ENCODE measurements around the gene GALNTL6. TPM values are rescaled to one million over a fixed set of nuclear protein-coding genes. Genes with fewer than 3 reads are reported as not detected.

Gene GALNTL6
- total RNA-seq, 1 donor from 2014 or later: 0.61 TPM

- TF ChIP-seq EZH2 (IDR thresholded peaks at IDR 0.05; ENCODE audit: insufficient read depth, low read length): no peak
- TF ChIP-seq CTCF (IDR thresholded peaks at IDR 0.05; ENCODE audit: insufficient read depth, low read depth, low read length): no peak
- Histone ChIP-seq H3K4me3 (ENCODE audit: insufficient read depth, low read depth, low read length) (no peak overlapping the region), H3K36me3 (ENCODE audit: insufficient read depth, low read length) (no peaks in the 10 kb centered on the region), H3K9me3 (ENCODE audit: insufficient read depth, low read depth, low read length) (no peaks in the 10 kb centered on the region), H3K9ac (ENCODE audit: low read length) (no peak overlapping the region), H3K4me1 (ENCODE audit: insufficient read depth, low read length) (no peaks in the 10 kb centered on the region), H3K4me2 (ENCODE audit: low read length) (no peak overlapping the region), H2AFZ (ENCODE audit: low read depth, low read length) (no peak overlapping the region), H4K20me1 (ENCODE audit: insufficient read depth, low read length) (no peaks in the 10 kb centered on the region), H3K79me2 (ENCODE audit: insufficient read depth, low read length) (no peaks in the 10 kb centered on the region), H3K27me3 (ENCODE audit: insufficient read depth, low read length) (no peaks in the 10 kb centered on the region), H3K27ac (ENCODE audit: low read depth, low read length) (no peak overlapping the region)
- Mint-ChIP-seq H3K27me3 (ENCODE audit: low read depth, unreplicated experiment) (no peaks in the 10 kb centered on the region), H3K4me3 (ENCODE audit: unreplicated experiment) (no peak overlapping the region), H3K36me3 (ENCODE audit: low read depth, unreplicated experiment) (no peaks in the 10 kb centered on the region), H3K4me1 (ENCODE audit: low read depth, unreplicated experiment) (no peaks in the 10 kb centered on the region), H3K9me3 (ENCODE audit: unreplicated experiment) (no peaks in the 10 kb centered on the region), H3K27ac (ENCODE audit: unreplicated experiment) (no peak overlapping the region)
- FAIRE-seq: no peak
- DNase-seq (ENCODE audit: low read depth): no peak
Observed at GRCh38 chr4:172842779-172843178, 1029.6 kb downstream of the GALNTL6 start.

- no peak overlapping the region for H3K4me3 Mint-ChIP-seq (ENCODE audit: unreplicated experiment)
- H2AFZ ChIP-seq (ENCODE audit: low read depth, low read length): no peak overlapping the region
- no peak overlapping the region for H3K4me3 ChIP-seq (ENCODE audit: insufficient read depth, low read depth, low read length)
- no peaks in the 10 kb centered on the region for H3K36me3 ChIP-seq (ENCODE audit: insufficient read depth, low read length)
- no peaks in the 10 kb centered on the region for H3K9me3 ChIP-seq (ENCODE audit: insufficient read depth, low read depth, low read length)
- no peaks in the 10 kb centered on the region for H3K36me3 Mint-ChIP-seq (ENCODE audit: low read depth, unreplicated experiment)
- no peaks in the 10 kb centered on the region for H3K4me1 ChIP-seq (ENCODE audit: insufficient read depth, low read length)
- no peaks in the 10 kb centered on the region for H3K4me1 Mint-ChIP-seq (ENCODE audit: low read depth, unreplicated experiment)
- H3K27me3 Mint-ChIP-seq (ENCODE audit: low read depth, unreplicated experiment): no peaks in the 10 kb centered on the region
- H3K9ac ChIP-seq (ENCODE audit: low read length): no peak overlapping the region
- TF ChIP-seq CTCF (IDR thresholded peaks at IDR 0.05; ENCODE audit: insufficient read depth, low read depth, low read length): no peak
- no peak for TF ChIP-seq EZH2 (IDR thresholded peaks at IDR 0.05; ENCODE audit: insufficient read depth, low read length)
- H3K27ac ChIP-seq (ENCODE audit: low read depth, low read length): no peak overlapping the region
- H3K27ac Mint-ChIP-seq (ENCODE audit: unreplicated experiment): no peak overlapping the region
- DNase-seq (ENCODE audit: low read depth) (no peak), FAIRE-seq (no peak)
- no peak overlapping the region for H3K4me2 ChIP-seq (ENCODE audit: low read length)
- H3K9me3 Mint-ChIP-seq (ENCODE audit: unreplicated experiment): no peaks in the 10 kb centered on the region
- no peaks in the 10 kb centered on the region for H4K20me1 ChIP-seq (ENCODE audit: insufficient read depth, low read length)
- H3K27me3 ChIP-seq (ENCODE audit: insufficient read depth, low read length): no peaks in the 10 kb centered on the region
- H3K79me2 ChIP-seq (ENCODE audit: insufficient read depth, low read length): no peaks in the 10 kb centered on the region
Observed at GRCh38 chr4:172843192-172843591, 1030.0 kb downstream of the GALNTL6 start.

GRCh38 chr4:172844556-172844955 lies 1031.4 kb downstream of the GALNTL6 start:
- Mint-ChIP-seq H3K4me3 (ENCODE audit: unreplicated experiment) (no peak overlapping the region), H3K4me1 (ENCODE audit: low read depth, unreplicated experiment) (no peaks in the 10 kb centered on the region), H3K27me3 (ENCODE audit: low read depth, unreplicated experiment) (no peaks in the 10 kb centered on the region), H3K9me3 (ENCODE audit: unreplicated experiment) (no peaks in the 10 kb centered on the region), H3K36me3 (ENCODE audit: low read depth, unreplicated experiment) (no peaks in the 10 kb centered on the region), H3K27ac (ENCODE audit: unreplicated experiment) (no peak overlapping the region)
- H2AFZ ChIP-seq (ENCODE audit: low read depth, low read length): no peak overlapping the region
- no peak overlapping the region for H3K9ac ChIP-seq (ENCODE audit: low read length)
- H4K20me1 ChIP-seq (ENCODE audit: insufficient read depth, low read length): no peaks in the 10 kb centered on the region
- no peak overlapping the region for H3K27ac ChIP-seq (ENCODE audit: low read depth, low read length)
- no peak overlapping the region for H3K4me3 ChIP-seq (ENCODE audit: insufficient read depth, low read depth, low read length)
- no peak for FAIRE-seq
- H3K79me2 ChIP-seq (ENCODE audit: insufficient read depth, low read length): no peaks in the 10 kb centered on the region
- no peaks in the 10 kb centered on the region for H3K27me3 ChIP-seq (ENCODE audit: insufficient read depth, low read length)
- H3K36me3 ChIP-seq (ENCODE audit: insufficient read depth, low read length): no peaks in the 10 kb centered on the region
- no peaks in the 10 kb centered on the region for H3K4me1 ChIP-seq (ENCODE audit: insufficient read depth, low read length)
- TF ChIP-seq CTCF (IDR thresholded peaks at IDR 0.05; ENCODE audit: insufficient read depth, low read depth, low read length) (no peak), EZH2 (IDR thresholded peaks at IDR 0.05; ENCODE audit: insufficient read depth, low read length) (no peak)
- no peak for DNase-seq (ENCODE audit: low read depth)
- no peaks in the 10 kb centered on the region for H3K9me3 ChIP-seq (ENCODE audit: insufficient read depth, low read depth, low read length)
- no peak overlapping the region for H3K4me2 ChIP-seq (ENCODE audit: low read length)
